ENCODE results near the gene NEU1.

- TF ChIP-seq ATF3 (IDR thresholded peaks at IDR 0.05) (no peak), POLR2A (IDR thresholded peaks at IDR 0.05; ENCODE audit: borderline replicate concordance, extremely low read depth, insufficient read depth, insufficient read length) (no peak), CTCF (IDR thresholded peaks at IDR 0.05 in 2 of 3, conservative IDR thresholded peaks at IDR 0.05 in 1 of 3; ENCODE audit: borderline replicate concordance in 1 of 3, insufficient read depth in 1 of 3, low read depth in 2 of 3, low read length in 2 of 3) (no peak), YY1 (IDR thresholded peaks at IDR 0.05; ENCODE audit: extremely low read depth, insufficient replicate concordance, low read depth, low read length) (no peak), ZNF274 (IDR thresholded peaks at IDR 0.05; ENCODE audit: low read depth, low read length) (no peak)
These were observed 2.3 kb downstream of the NEU1 start for GRCh38 chr6:31860349-31860748.

All from HCT116 (cell line).